HG02870 (cell line): ENCODE data around the gene PRORP.
"Not testable (repeated sequence)": the region's sequence is repeated elsewhere in the genome, so short reads cannot be mapped to it uniquely, and the experiment has no call there.

Experiments used
- ATAC-seq: cut with Tn5 transposase; IDR thresholded peaks from one replicate; pipeline ENCODE4 v1.9.1; 2021; ENCODE audit warnings: mild to moderate bottlenecking, moderate library complexity; ENCODE audit not compliant: unreplicated experiment

Gene PRORP

GRCh38 chr14:35134329-35135123, 12.2 kb downstream of the PRORP start:
- no peak for ATAC-seq

GRCh38 chr14:35138585-35138984, 16.2 kb downstream of the PRORP start:
- no peak for ATAC-seq

DNA sequence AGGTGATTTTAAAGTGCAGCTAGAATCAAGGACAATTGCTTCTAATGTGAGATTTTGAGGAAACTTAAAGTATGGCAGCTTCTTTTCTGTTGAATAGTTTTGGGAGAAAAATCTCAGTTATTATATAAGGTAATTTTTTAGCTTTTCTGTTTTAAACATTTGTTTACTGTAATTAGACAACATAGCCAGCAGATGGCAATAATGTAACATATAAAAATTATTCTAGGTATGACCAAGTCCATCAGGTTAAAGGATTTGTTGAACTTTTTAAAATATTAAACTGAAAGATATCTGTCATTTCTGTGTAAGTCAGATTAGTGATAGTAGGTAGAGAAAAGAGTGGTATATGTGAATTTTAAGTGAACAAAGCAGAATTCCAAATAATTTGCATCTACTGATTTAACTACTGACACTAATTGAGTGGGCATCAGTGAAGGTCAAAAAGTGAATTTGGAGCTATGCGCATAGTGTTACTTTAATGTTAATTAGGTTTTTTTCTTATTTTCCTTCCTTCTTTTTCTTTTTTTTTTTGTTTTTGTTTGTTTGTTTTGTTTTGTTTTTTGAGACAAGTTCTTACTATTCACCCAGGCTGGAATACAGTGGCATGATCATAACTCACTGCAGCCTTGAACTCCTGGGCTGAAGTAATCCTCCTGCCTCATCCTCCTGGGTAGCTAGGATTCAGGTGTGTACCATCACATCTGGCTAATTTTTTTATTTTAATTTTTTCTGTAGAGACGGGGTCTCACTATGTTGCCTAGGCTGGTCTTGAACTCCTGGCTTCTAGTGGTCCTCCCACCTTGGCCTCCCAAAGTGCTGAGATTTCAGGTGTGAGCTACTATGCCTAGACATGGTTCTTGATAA, 18.6 kb downstream of the PRORP start:
- ATAC-seq: no peak

DNA sequence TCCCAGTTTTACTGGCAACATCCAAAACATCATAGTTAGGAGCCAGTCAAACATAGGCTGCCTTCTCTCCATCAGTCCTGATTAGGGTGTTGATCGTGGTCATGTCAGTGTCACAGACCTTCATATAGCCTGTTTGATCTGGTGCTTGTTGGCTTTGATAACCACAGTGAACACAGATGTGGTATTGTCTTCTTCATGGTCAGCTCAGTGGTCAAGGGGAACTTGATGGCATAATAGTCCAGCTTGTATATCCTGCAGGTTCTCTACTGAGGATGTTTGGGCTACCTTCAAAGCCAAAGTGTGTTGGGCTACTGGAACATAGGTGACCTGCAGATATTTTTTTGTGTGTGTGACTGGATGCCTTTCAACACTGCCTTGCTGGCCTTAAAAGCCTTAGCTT, 21.7 kb downstream of the PRORP start:
- no peak for ATAC-seq

GRCh38 chr14:35146711-35147149, 24.4 kb downstream of the PRORP start:
- no peak for ATAC-seq

GRCh38 chr14:35147186-35147585, 24.8 kb downstream of the PRORP start:
- no peak for ATAC-seq

- ATAC-seq: no peak
Observed at GRCh38 chr14:35147711-35148110, 25.4 kb downstream of the PRORP start.

DNA sequence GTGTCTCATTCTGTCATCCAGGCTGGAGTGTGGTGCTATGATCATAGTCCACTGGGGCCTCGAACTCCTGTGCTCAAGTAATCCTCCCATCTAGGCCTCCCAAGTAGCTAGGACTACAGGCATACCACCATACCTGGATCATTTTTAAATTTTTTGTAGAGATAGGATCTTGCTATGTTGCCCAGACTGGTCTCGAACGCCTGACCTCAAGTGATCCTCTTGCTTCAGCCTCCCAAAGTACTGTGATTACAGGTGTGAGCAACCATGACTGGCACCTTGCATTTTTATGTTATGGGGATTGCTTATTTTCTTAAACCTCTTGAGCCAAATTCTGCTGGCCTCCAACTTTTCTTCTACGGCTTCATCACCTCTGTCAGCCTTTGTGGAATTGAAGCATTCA, 26.9 kb downstream of the PRORP start:
- ATAC-seq: no peak

DNA sequence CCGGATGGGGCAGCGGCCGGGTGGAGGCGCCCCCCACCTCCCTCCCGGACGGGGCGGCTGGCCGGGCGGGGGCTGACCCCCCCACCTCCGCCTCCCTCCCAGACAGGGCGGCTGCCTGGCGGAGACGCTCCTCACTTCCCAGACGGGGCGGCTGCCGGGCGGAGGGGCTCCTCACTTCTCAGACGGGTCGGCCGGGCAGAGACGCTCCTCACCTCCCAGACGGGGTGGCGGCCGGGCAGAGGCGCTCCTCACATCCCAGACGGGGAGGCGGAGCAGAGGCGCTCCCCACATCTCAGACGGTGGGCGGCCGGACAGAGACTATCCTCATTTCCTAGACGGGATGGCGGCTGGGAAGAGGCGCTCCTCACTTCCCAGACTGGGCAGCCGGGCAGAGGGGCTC, 30.2 kb downstream of the PRORP start:
- ATAC-seq: not testable (repeated sequence)

DNA sequence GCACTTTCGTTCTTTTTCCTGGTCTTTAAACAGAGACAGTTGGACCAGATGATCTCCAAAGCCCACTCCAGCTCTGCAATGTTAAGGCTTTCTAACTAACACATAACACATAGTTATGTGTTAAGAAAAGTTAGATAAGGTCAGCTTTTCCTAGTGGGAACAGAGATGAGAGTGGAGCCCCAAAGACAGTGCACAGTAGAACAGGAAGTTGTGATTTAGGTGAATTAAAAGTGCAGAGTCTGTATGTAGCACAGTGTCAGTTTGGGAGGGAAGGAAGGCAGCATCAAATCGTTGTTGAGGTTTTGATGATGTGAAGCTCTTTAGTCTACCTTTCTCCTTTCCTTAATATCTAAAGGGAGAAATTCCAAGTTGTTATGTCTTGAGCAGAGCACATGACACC, 31.7 kb downstream of the PRORP start:
- no peak for ATAC-seq

DNA sequence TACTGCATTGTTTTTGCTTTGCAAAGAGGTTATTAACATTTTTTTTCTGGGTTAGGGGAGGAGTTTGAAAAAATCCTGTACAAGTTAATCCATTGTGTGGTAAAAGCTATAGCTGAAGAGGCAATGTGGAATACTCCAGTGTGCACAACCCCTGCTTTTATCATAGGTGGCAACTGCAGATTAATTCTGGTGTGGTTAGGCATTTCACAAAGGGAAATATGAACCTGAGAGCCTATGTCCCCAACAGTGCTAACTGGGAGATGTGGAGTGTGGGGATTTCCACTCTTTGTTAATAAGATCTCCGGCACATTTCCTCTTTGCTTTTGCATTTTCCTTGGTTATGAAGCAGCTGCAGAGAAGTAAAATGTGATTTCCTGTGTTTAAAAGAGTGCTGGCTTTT, 33.6 kb downstream of the PRORP start:
- no peak for ATAC-seq

GRCh38 chr14:35158491-35158890, 36.1 kb downstream of the PRORP start:
- ATAC-seq: no peak

DNA sequence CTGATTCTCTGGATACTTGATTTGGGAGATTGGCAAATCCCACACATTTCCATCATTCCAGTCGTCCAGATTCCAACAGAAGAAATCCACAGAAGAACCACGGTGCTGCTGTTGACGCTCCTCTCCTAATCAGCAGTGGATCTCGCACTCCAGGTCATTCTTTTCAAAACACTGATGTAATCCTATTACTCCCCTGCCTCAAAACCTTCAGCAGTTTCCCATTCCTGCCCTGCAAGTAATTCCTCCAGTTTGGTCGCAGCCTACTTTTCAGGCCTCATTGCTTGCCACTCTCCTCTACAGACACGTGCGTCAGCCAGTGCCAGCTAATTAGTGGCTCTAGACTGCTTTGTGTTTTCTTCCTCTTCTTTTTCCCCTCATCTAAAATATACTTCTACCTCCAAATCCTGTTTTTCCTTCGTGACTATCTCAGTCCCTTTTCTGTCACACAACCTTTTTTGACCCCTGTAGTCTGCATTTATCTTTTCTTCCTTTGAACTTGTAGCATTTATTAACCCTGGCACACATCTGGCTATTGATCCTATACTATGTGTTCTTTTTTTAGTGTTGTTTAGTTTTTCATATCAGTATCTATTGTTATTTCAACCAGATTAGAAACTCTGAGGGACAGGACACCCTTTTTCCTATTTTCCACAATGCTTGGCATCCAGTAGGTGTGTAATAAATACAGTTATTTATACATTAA, 36.8 kb downstream of the PRORP start:
- no peak for ATAC-seq

- no peak for ATAC-seq
Observed at GRCh38 chr14:35159742-35160409, 37.5 kb downstream of the PRORP start.

GRCh38 chr14:35161231-35161630, 38.9 kb downstream of the PRORP start:
- ATAC-seq: no peak

GRCh38 chr14:35163384-35163783, 41.0 kb downstream of the PRORP start:
- no peak for ATAC-seq

DNA sequence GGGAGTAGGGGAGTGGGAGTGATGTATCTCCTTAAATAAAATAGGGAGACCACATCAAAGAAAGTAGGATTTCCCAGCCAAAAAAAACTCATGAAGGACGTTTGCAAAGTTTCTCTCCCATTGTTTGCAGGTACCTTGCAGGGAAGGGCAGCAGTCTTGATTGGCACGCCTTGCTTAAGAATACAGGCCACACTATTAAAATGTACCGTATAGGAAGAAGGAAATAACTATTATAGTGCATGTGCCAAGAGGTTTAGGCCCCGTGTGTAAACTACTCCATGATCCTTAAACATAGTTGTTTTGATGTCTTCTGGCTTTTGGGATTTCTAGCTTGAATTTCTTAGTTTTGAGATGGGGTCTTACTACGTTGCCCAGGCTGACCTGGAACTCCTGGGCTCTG, 42.5 kb downstream of the PRORP start:
- ATAC-seq: no peak

GRCh38 chr14:35167496-35167895, 45.1 kb downstream of the PRORP start:
- no peak for ATAC-seq
